Spleen (tissue), 7 donors: Measurements from ENCODE around the gene CEP250.

Experiments
- POLR2A ChIP-seq, 3 donors: fragments of 450-650 bp; IDR thresholded peaks; one replicate each; pipeline ENCODE4 v1.5.1; 2017; ENCODE audit warnings: antibody characterized with exemption in 3 of 3, mild to moderate bottlenecking in 1 of 3
- TF ChIP-seq, protein P1 (sequence below), 11 experiments: fragments of 200-600 bp in 7 of 11; fragments of 450-650 bp in 4 of 11; sonication (generic) in 4 of 11; IDR thresholded peaks in 8 of 11; conservative IDR thresholded peaks in 3 of 11; 1 replicate in 7 of 11; 2 replicates in 4 of 11; pipeline versions ENCODE4 v1.4.0 to v1.8.0; 2016 to 2021; ENCODE audit warnings: antibody characterized with exemption in 11 of 11, inconsistent platforms in 4 of 11, mild to moderate bottlenecking in 1 of 11
- donor health status: DM: no; HTN: no; CAD: no; lungs with moderate emphysema.
- donor health status: DM: no; HTN: no; CAD: no.
- donor health status: DM: no; HTN: no; CAD: no.

DNA sequence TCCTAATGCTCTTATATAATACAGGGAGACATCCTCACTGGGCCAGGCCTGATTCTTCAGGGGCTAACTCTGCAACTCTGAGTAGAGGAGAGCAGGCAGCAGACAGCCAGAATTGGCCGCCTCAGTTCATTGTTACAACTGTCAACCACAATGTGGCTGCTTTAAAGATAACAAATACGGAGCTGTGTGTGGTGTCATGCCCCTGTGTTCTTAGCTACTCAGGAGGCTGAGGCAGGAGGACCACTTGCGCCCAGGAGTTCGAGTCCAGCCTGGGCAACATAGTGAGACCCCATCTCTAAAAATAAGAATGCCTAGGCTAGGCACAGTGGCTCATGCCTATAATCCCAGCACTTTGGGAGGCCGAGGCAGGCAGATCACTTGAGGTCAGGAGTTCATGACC, 34.3 kb downstream of the CEP250 start:
- no peak for TF ChIP-seq POLR2A (IDR thresholded peaks at IDR 0.05)
- TF ChIP-seq, protein P1, sequence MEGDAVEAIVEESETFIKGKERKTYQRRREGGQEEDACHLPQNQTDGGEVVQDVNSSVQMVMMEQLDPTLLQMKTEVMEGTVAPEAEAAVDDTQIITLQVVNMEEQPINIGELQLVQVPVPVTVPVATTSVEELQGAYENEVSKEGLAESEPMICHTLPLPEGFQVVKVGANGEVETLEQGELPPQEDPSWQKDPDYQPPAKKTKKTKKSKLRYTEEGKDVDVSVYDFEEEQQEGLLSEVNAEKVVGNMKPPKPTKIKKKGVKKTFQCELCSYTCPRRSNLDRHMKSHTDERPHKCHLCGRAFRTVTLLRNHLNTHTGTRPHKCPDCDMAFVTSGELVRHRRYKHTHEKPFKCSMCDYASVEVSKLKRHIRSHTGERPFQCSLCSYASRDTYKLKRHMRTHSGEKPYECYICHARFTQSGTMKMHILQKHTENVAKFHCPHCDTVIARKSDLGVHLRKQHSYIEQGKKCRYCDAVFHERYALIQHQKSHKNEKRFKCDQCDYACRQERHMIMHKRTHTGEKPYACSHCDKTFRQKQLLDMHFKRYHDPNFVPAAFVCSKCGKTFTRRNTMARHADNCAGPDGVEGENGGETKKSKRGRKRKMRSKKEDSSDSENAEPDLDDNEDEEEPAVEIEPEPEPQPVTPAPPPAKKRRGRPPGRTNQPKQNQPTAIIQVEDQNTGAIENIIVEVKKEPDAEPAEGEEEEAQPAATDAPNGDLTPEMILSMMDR (IDR thresholded peaks at IDR 0.05 in 8 of 11, conservative IDR thresholded peaks at IDR 0.05 in 3 of 11) = no peak
